Glutamatergic neuron (in vitro differentiated cells): ENCODE results near the gene WDFY4. TPM values are rescaled to one million over a fixed set of nuclear protein-coding genes. Genes with fewer than 3 reads are reported as not detected.

Experiments used
- DNase-seq: peaks from one replicate; pipeline ENCODE4 v3.0.0; 2022
- H3K27ac Mint-ChIP-seq: one replicate; pipeline ENCODE4 v1.8.0; 2020; ENCODE audit warnings: mild to moderate bottlenecking, mixed read lengths, inconsistent platforms; ENCODE audit not compliant: unreplicated experiment
- H3K27me3 Mint-ChIP-seq: one replicate; pipeline ENCODE4 v1.8.0; 2020; ENCODE audit warnings: mild to moderate bottlenecking, moderate library complexity, mixed read lengths, inconsistent platforms; ENCODE audit not compliant: unreplicated experiment
- H3K36me3 Mint-ChIP-seq: one replicate; pipeline ENCODE4 v1.8.0; 2020; ENCODE audit warnings: mild to moderate bottlenecking, mixed read lengths, inconsistent platforms; ENCODE audit not compliant: unreplicated experiment
- H3K4me1 Mint-ChIP-seq: one replicate; pipeline ENCODE4 v1.8.0; 2020; ENCODE audit warnings: mild to moderate bottlenecking, low read depth, mixed read lengths, inconsistent platforms; ENCODE audit not compliant: unreplicated experiment
- H3K4me3 Mint-ChIP-seq: one replicate; pipeline ENCODE4 v1.8.0; 2020; ENCODE audit warnings: mild to moderate bottlenecking, mixed read lengths, inconsistent platforms; ENCODE audit not compliant: unreplicated experiment
- H3K9me3 Mint-ChIP-seq: one replicate; pipeline ENCODE4 v1.8.0; 2020; ENCODE audit warnings: mild to moderate bottlenecking, moderate library complexity, mixed read lengths, inconsistent platforms; ENCODE audit not compliant: unreplicated experiment
- microRNA-seq: library from miRNA; unstranded; fragments of <30 nt; microRNA quantifications from one replicate; pipeline ENCODE4, GENCODE V29; 2020; ENCODE audit not compliant: unreplicated experiment
- total RNA-seq: library from RNA; stranded (reverse); fragmentation: NEBNext Ultra II Directional; extraction: Animal tissue kit (Norgen Biotek cat#: 25700); gene quantifications from one replicate; pipeline ENCODE4 v1.2.1, GENCODE V29; 2021; ENCODE audit not compliant: unreplicated experiment
- TF ChIP-seq, protein P1 (sequence below): fragments of 200-600 bp; sonication (generic); IDR thresholded peaks from one replicate; pipeline ENCODE4 v1.5.0; 2021; ENCODE audit not compliant: partially characterized antibody, unreplicated experiment

Gene WDFY4
- total RNA-seq, 1 donor from 2014 or later: not detected

DNA sequence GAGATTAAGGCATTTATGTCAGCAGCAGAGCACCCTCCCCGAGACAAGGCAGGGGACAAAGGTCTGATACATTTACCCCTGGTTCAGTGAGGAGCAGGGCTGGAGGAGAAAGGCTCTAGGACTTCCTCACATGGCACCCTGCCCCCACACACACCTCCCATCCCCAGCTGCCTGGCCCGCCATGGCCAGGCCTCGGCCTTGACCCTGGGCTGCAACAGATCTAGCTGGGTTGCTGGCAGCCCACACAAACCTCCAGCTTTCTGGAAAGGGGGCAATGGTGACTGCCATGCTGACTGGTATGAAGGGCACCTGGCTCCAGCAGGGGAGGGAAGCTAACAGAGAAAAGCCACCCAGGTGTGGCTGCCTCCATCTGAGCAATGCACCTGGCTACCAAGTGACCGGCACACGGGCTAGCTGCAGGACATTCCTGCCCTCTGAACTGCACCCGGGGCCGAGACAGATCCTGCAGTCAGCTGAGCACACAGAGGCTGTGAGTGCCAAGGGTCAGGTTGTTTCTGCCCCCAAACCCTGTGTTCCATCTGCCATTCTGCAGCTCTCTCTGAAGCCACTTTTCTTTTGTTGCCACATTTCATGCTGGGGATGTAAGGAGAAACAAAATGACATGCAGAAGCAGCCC is 340.8 kb downstream of the WDFY4 start:
- H3K4me3 Mint-ChIP-seq: no peak overlapping the region
- no peak overlapping the region for H3K27ac Mint-ChIP-seq
- H3K4me1 Mint-ChIP-seq: no peaks in the 10 kb centered on the region
- H3K27me3 Mint-ChIP-seq: peaks cover 2% of the 10 kb centered on the region
- TF ChIP-seq, protein P1, sequence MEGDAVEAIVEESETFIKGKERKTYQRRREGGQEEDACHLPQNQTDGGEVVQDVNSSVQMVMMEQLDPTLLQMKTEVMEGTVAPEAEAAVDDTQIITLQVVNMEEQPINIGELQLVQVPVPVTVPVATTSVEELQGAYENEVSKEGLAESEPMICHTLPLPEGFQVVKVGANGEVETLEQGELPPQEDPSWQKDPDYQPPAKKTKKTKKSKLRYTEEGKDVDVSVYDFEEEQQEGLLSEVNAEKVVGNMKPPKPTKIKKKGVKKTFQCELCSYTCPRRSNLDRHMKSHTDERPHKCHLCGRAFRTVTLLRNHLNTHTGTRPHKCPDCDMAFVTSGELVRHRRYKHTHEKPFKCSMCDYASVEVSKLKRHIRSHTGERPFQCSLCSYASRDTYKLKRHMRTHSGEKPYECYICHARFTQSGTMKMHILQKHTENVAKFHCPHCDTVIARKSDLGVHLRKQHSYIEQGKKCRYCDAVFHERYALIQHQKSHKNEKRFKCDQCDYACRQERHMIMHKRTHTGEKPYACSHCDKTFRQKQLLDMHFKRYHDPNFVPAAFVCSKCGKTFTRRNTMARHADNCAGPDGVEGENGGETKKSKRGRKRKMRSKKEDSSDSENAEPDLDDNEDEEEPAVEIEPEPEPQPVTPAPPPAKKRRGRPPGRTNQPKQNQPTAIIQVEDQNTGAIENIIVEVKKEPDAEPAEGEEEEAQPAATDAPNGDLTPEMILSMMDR: no peak
- no peak for DNase-seq
- no peaks in the 10 kb centered on the region for H3K36me3 Mint-ChIP-seq
- H3K9me3 Mint-ChIP-seq: no peaks in the 10 kb centered on the region

DNA sequence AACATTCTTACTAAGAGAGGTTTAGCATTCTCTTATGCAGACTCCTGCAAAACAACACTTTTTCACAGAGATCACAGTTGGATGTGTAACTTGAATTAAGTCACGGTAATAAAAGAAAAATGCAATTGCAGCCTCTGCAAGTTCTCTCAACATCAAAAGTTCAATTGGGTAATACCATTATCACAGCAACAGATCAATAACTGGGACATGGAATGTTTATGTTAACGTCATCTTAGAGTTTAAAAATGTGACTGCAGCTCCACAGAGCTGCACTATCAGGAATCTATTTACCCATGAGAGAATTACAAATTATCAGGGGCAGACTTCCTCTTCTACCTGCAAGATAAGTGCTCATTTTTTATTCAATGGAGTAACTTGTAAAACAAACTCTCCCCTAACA is 344.0 kb downstream of the WDFY4 start:
- Mint-ChIP-seq H3K9me3 (no peaks in the 10 kb centered on the region), H3K4me3 (no peak overlapping the region), H3K36me3 (no peaks in the 10 kb centered on the region), H3K4me1 (no peaks in the 10 kb centered on the region), H3K27me3 (peaks cover 2% of the 10 kb centered on the region), H3K27ac (no peak overlapping the region)
- DNase-seq: no peak
- TF ChIP-seq, protein P1: no peak

DNA sequence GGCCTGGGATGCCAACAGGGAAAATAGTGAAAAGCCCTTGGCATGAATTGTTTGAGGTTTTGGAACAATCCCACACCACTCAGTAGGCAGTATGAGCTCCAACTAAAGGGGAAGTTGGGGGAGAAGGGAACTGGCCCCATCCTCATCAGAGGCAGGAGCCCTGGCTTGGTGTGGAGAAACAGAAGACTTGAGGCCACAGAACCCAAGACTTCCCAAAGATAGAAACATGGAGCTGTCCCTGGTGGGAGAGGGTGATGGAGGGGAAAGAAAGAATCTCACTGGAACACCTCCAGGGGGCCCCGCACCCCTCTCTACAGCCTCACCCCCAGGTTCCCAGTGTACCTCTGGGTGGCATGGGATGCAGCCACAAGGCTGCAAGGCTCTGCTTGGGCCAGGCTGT is 345.0 kb downstream of the WDFY4 start:
- H3K36me3 Mint-ChIP-seq: no peaks in the 10 kb centered on the region
- H3K4me3 Mint-ChIP-seq: no peak overlapping the region
- H3K4me1 Mint-ChIP-seq: no peaks in the 10 kb centered on the region
- DNase-seq: no peak
- TF ChIP-seq, protein P1: no peak
- peaks cover 2% of the 10 kb centered on the region for H3K27me3 Mint-ChIP-seq
- H3K9me3 Mint-ChIP-seq: no peaks in the 10 kb centered on the region
- no peak overlapping the region for H3K27ac Mint-ChIP-seq

Small RNAs within 50 kb of the gene (microRNA-seq; reads per million reads assigned to microRNA genes)
- not detected for gene MIR4294

Other genes starting within 250 kb of the WDFY4 start
- 10.0 TPM for gene ARHGAP22, start 79.8 kb upstream of the WDFY4 start, total RNA-seq